ENCODE results near the gene TRIP12. TPM values are rescaled to one million over a fixed set of nuclear protein-coding genes. Genes with fewer than 3 reads are reported as not detected.
A peak's percentile ranks its signal among the peaks of the same experiment; 100 is the strongest.

TRIP12 gene
- total RNA-seq, 1 experiment from 2014 or later: 252 TPM

GRCh38 chr2:229780856-229781773 is 140.7 kb downstream of the TRIP12 start:
- TF ChIP-seq, protein P1, sequence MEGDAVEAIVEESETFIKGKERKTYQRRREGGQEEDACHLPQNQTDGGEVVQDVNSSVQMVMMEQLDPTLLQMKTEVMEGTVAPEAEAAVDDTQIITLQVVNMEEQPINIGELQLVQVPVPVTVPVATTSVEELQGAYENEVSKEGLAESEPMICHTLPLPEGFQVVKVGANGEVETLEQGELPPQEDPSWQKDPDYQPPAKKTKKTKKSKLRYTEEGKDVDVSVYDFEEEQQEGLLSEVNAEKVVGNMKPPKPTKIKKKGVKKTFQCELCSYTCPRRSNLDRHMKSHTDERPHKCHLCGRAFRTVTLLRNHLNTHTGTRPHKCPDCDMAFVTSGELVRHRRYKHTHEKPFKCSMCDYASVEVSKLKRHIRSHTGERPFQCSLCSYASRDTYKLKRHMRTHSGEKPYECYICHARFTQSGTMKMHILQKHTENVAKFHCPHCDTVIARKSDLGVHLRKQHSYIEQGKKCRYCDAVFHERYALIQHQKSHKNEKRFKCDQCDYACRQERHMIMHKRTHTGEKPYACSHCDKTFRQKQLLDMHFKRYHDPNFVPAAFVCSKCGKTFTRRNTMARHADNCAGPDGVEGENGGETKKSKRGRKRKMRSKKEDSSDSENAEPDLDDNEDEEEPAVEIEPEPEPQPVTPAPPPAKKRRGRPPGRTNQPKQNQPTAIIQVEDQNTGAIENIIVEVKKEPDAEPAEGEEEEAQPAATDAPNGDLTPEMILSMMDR (IDR thresholded peaks at IDR 0.05; ENCODE audit: unreplicated experiment): peak; percentile 61
- Mint-ChIP-seq H3K27ac (ENCODE audit: unreplicated experiment) (no peak overlapping the region), H3K4me3 (ENCODE audit: low read depth, unreplicated experiment) (no peak overlapping the region), H3K36me3 (ENCODE audit: insufficient read depth, unreplicated experiment) (peaks cover 11% of the 10 kb centered on the region), H3K27me3 (ENCODE audit: unreplicated experiment) (no peaks in the 10 kb centered on the region), H3K4me1 (ENCODE audit: low read depth, unreplicated experiment) (peaks cover 18% of the 10 kb centered on the region), H3K9me3 (ENCODE audit: low read depth, unreplicated experiment) (no peaks in the 10 kb centered on the region)
- CTCF ChIA-PET: interaction anchor here (0.7 kb wide), 1 partner anchor 379 kb away, joined by 3 read pairs; no protein-coding TSS in a partner anchor
- intact Hi-C loops (cut with micrococcal nuclease; ENCODE audit: unreplicated experiment): no loop called here
- no peak for DNase-seq
- BruUV-seq (replicated peaks): no TSS peak

- Mint-ChIP-seq H3K27ac (ENCODE audit: unreplicated experiment) (no peak overlapping the region), H3K9me3 (ENCODE audit: low read depth, unreplicated experiment) (no peaks in the 10 kb centered on the region), H3K4me1 (ENCODE audit: low read depth, unreplicated experiment) (peaks cover 18% of the 10 kb centered on the region), H3K27me3 (ENCODE audit: unreplicated experiment) (no peaks in the 10 kb centered on the region), H3K4me3 (ENCODE audit: low read depth, unreplicated experiment) (no peak overlapping the region), H3K36me3 (ENCODE audit: insufficient read depth, unreplicated experiment) (peaks cover 12% of the 10 kb centered on the region)
- TF ChIP-seq, protein P1 (IDR thresholded peaks at IDR 0.05; ENCODE audit: unreplicated experiment): no peak
- intact Hi-C loops (cut with micrococcal nuclease; ENCODE audit: unreplicated experiment): no loop called here
- no peak for DNase-seq
- BruUV-seq (replicated peaks): no TSS peak
- CTCF ChIA-PET: no interaction called here
These were observed 142.2 kb downstream of the TRIP12 start for GRCh38 chr2:229779650-229780049.

- CTCF ChIA-PET: no interaction called here
- Mint-ChIP-seq H3K4me1 (ENCODE audit: low read depth, unreplicated experiment) (peaks cover 18% of the 10 kb centered on the region), H3K27me3 (ENCODE audit: unreplicated experiment) (no peaks in the 10 kb centered on the region), H3K27ac (ENCODE audit: unreplicated experiment) (no peak overlapping the region), H3K36me3 (ENCODE audit: insufficient read depth, unreplicated experiment) (peaks cover 22% of the 10 kb centered on the region), H3K4me3 (ENCODE audit: low read depth, unreplicated experiment) (no peak overlapping the region), H3K9me3 (ENCODE audit: low read depth, unreplicated experiment) (no peaks in the 10 kb centered on the region)
- TF ChIP-seq, protein P1 (IDR thresholded peaks at IDR 0.05; ENCODE audit: unreplicated experiment): no peak
- BruUV-seq (replicated peaks): no TSS peak
- intact Hi-C loops (cut with micrococcal nuclease; ENCODE audit: unreplicated experiment): no loop called here
- DNase-seq: no peak
These were observed 144.1 kb downstream of the TRIP12 start for GRCh38 chr2:229777716-229778115.

GRCh38 chr2:229775614-229776313 is 146.0 kb downstream of the TRIP12 start:
- DNase-seq: no peak
- Mint-ChIP-seq H3K9me3 (ENCODE audit: low read depth, unreplicated experiment) (no peaks in the 10 kb centered on the region), H3K27me3 (ENCODE audit: unreplicated experiment) (no peaks in the 10 kb centered on the region), H3K36me3 (ENCODE audit: insufficient read depth, unreplicated experiment) (peaks cover 30% of the 10 kb centered on the region), H3K4me1 (ENCODE audit: low read depth, unreplicated experiment) (peaks cover 7% of the 10 kb centered on the region), H3K27ac (ENCODE audit: unreplicated experiment) (no peak overlapping the region), H3K4me3 (ENCODE audit: low read depth, unreplicated experiment) (no peak overlapping the region)
- CTCF ChIA-PET: interaction anchor here (0.7 kb wide), 1 partner anchor 150 kb away, joined by 4 read pairs; no protein-coding TSS in a partner anchor
- BruUV-seq (replicated peaks): no TSS peak
- TF ChIP-seq, protein P1 (IDR thresholded peaks at IDR 0.05; ENCODE audit: unreplicated experiment): no peak
- intact Hi-C loops (cut with micrococcal nuclease; ENCODE audit: unreplicated experiment): no loop called here

Measured in Calu3 (cell line).